Activated CD4-positive, alpha-beta T cell treated with anti-CD3 and anti-CD28 coated beads for 4 hours (primary cell): ENCODE results near the gene RPL18A.

Experiments
- DNase-seq, 2 donors: peaks; one replicate each; pipeline ENCODE4 v3.0.0-alpha.2; 2020

The RPL18A gene

DNA sequence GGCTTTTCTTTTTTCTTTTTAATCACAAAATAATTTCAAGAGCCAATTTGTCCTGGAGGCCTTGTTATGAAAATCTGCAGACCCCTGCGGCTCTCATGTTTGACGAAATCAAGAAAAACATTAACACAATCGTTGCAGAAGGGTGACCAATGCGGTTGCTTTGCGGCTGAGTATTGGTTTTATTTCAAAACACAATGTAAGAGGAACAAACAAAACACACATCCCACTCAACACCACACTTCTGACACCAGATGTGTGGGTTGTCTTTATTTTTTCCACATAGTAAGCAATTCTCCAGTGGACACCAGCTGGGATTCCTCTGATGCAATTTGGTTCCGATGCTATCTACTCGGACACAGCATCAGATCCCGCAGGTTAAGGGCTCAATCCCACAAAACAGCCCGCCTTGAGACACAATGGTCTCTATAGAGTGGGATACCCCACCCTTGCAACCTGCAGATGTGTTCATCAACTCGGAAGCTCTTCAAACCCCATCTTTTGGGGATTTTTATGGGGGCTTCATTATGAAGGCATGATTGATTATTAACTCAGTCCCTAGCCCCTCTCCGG lies 51.2 kb downstream of the RPL18A start:
- no peak for DNase-seq
